ENCODE results near the gene TLL2.

DNA sequence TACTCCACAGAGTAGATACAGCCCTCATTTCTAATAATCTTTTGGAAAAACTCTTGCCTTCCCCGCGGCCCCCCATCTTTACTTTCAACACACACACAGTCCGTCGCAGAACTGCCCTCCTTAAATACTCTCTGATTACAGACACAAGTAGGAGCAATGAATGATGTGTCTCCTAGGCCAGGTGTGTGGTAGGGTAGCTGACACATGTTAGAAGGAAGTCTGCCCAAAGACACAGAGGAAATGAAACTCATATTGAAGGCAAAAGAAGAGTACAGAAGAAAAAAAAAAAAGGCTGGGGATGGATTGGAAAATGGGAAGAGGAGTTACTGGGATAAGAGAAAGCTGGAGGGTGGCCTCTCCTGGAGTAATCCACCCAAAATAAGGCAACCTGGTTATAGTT lies 169.5 kb downstream of the TLL2 start:
- TF ChIP-seq EZH2 (IDR thresholded peaks at IDR 0.05; ENCODE audit: borderline replicate concordance, low read depth, low read length, severe bottlenecking) (no peak), POLR2A (IDR thresholded peaks at IDR 0.05; ENCODE audit: low read depth, low read length) (no peak)
